Stimulated activated naive CD8-positive, alpha-beta T cell treated with anti-CD3 and anti-CD28 coated beads, Interleukin-15, Interleukin-2, amounts not matched to agents 100 U/mL and 50 U/mL, for 24 hours (primary cell): Measurements from ENCODE around the gene ZMYM4.
"Not testable (repeated sequence)": the region's sequence is repeated elsewhere in the genome, so short reads cannot be mapped to it uniquely, and the experiment has no call there.

Experiments
- ATAC-seq: fragments of 150-1000 bp; cut with Tn5 transposase; one replicate; pipeline ENCODE4 v1.10.0; 2021
- DNase-seq: peaks from one replicate; pipeline ENCODE4 v3.0.0; 2021

The ZMYM4 gene

GRCh38 chr1:35326246-35326866 is 57.8 kb downstream of the ZMYM4 start:
- DNase-seq (no peak), ATAC-seq (no peak)

- not testable (repeated sequence) for ATAC-seq, DNase-seq
Measured at GRCh38 chr1:35331618-35332017, 63.1 kb downstream of the ZMYM4 start.

GRCh38 chr1:35334485-35334884 is 66.0 kb downstream of the ZMYM4 start:
- ATAC-seq = no peak

GRCh38 chr1:35340519-35340918 is 72.0 kb downstream of the ZMYM4 start:
- ATAC-seq (no peak), DNase-seq (no peak)

More at GRCh38 chr1:35334485-35334884, 66.0 kb downstream of the ZMYM4 start:
- no peak for DNase-seq

- ATAC-seq = no peak
- no peak for DNase-seq
Measured at GRCh38 chr1:35345439-35345981, 77.0 kb downstream of the ZMYM4 start.

- DNase-seq = no peak
- ATAC-seq = no peak
Measured at GRCh38 chr1:35350872-35351271, 82.4 kb downstream of the ZMYM4 start.

- DNase-seq (no peak), ATAC-seq (no peak)
Measured at GRCh38 chr1:35359995-35360394, 91.5 kb downstream of the ZMYM4 start.

GRCh38 chr1:35361638-35362037 is 93.1 kb downstream of the ZMYM4 start:
- DNase-seq = no peak
- ATAC-seq = no peak

GRCh38 chr1:35364741-35365140 is 96.2 kb downstream of the ZMYM4 start:
- no peak for DNase-seq
- ATAC-seq = no peak

- DNase-seq = no peak
- ATAC-seq = no peak
Measured at GRCh38 chr1:35367914-35368313, 99.4 kb downstream of the ZMYM4 start.

GRCh38 chr1:35369922-35370671 is 101.6 kb downstream of the ZMYM4 start:
- DNase-seq (no peak), ATAC-seq (no peak)

GRCh38 chr1:35371506-35371905 is 103.0 kb downstream of the ZMYM4 start:
- no peak for ATAC-seq
- no peak for DNase-seq

GRCh38 chr1:35377555-35377954 is 109.0 kb downstream of the ZMYM4 start:
- no peak for ATAC-seq
- DNase-seq = no peak

- DNase-seq (no peak), ATAC-seq (no peak)
Measured at GRCh38 chr1:35379317-35380000, 111.0 kb downstream of the ZMYM4 start.

GRCh38 chr1:35380111-35380510 is 111.6 kb downstream of the ZMYM4 start:
- not testable (repeated sequence) for ATAC-seq, DNase-seq

GRCh38 chr1:35382107-35382506 is 113.6 kb downstream of the ZMYM4 start:
- ATAC-seq = no peak
- DNase-seq = no peak

GRCh38 chr1:35386290-35386689 is 117.8 kb downstream of the ZMYM4 start:
- DNase-seq (no peak), ATAC-seq (no peak)

GRCh38 chr1:35386959-35387358 is 118.5 kb downstream of the ZMYM4 start:
- no peak for ATAC-seq
- no peak for DNase-seq

GRCh38 chr1:35390600-35391494 is 122.3 kb downstream of the ZMYM4 start:
- no peak for DNase-seq
- no peak for ATAC-seq

GRCh38 chr1:35394386-35394785 is 125.9 kb downstream of the ZMYM4 start:
- ATAC-seq (no peak), DNase-seq (no peak)

- DNase-seq = no peak
- ATAC-seq = peak; percentile 69
Measured at GRCh38 chr1:35398739-35399138, 130.2 kb downstream of the ZMYM4 start.

GRCh38 chr1:35401049-35401448 is 132.5 kb downstream of the ZMYM4 start:
- ATAC-seq = no peak
- no peak for DNase-seq
